ENCODE measurements around the gene SNX8. TPM values are rescaled to one million over a fixed set of nuclear protein-coding genes. Genes with fewer than 3 reads are reported as not detected.
"Not testable (repeated sequence)": the region's sequence is repeated elsewhere in the genome, so short reads cannot be mapped to it uniquely, and the experiment has no call there.

The SNX8 gene
- polyA plus RNA-seq, 1 experiment: 40.2 TPM

GRCh38 chr7:2273866-2274265 is 40.4 kb downstream of the SNX8 start:
- CTCF ChIA-PET: no interaction called here

GRCh38 chr7:2272031-2272430 is 42.2 kb downstream of the SNX8 start:
- DNase-seq (ENCODE audit: low read depth, low spot score): no peak
- no peaks in the 10 kb centered on the region for H3K27me3 ChIP-seq (ENCODE audit: control insufficient read depth, insufficient read depth, low read length)
- no peak for TF ChIP-seq CTCF (IDR thresholded peaks at IDR 0.05; ENCODE audit: low read depth, low read length)
- no peak overlapping the region for H3K4me3 ChIP-seq (ENCODE audit: low read depth, low read length)
- no peak overlapping the region for H3K27ac ChIP-seq (ENCODE audit: low read depth, low read length)
- H3K9me3 ChIP-seq (ENCODE audit: control insufficient read depth, insufficient read depth, low read length): no peaks in the 10 kb centered on the region
- POLR2A ChIA-PET: no interaction called here
- CTCF ChIA-PET: no interaction called here

More at GRCh38 chr7:2273866-2274265, 40.4 kb downstream of the SNX8 start:
- no peaks in the 10 kb centered on the region for H3K9me3 ChIP-seq (ENCODE audit: control insufficient read depth, insufficient read depth, low read length)
- TF ChIP-seq CTCF (IDR thresholded peaks at IDR 0.05; ENCODE audit: low read depth, low read length): no peak
- no peak overlapping the region for H3K4me3 ChIP-seq (ENCODE audit: low read depth, low read length)
- DNase-seq (ENCODE audit: low read depth, low spot score): no peak
- no peaks in the 10 kb centered on the region for H3K27me3 ChIP-seq (ENCODE audit: control insufficient read depth, insufficient read depth, low read length)
- no peak overlapping the region for H3K27ac ChIP-seq (ENCODE audit: low read depth, low read length)
- POLR2A ChIA-PET: no interaction called here

DNA sequence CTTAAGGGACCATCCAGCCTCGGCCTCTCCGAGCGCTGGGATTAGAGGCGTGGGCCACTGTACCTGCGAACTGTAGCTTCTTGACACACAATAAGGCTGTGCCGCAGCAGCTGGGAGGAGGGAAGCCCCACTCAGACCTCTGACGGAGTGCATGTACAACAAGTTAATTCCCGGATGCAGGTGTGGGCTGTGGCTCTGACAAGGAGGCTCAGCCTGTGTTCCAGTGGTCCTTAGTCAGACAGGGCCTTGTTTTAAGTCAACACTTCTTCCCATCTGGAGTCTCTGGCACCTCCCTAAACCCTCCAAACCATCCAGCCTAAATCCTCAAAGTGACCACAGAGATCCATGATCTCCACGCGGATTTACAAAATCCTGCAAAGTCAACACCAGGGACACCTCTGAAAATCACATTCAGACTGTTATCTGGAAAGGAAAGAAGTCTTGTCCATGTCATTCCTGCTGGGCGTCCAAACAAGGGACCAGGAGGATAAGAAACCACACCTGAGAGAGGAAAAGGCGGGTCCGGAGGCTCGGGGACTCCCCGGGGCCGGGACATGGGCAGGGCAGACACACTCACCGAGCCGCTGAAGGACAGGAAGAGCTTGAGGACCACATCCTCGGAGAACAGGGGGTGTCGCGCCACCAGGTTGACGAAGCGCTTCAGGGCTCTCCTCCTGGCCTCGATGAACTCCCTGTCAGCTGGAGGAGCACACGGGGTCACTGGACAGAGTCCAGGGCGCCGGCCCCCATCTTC is 42.8 kb downstream of the SNX8 start:
- Histone ChIP-seq H3K27ac (ENCODE audit: low read depth, low read length) (no peak overlapping the region), H3K27me3 (ENCODE audit: control insufficient read depth, insufficient read depth, low read length) (no peaks in the 10 kb centered on the region), H3K4me3 (ENCODE audit: low read depth, low read length) (no peak overlapping the region), H3K9me3 (ENCODE audit: control insufficient read depth, insufficient read depth, low read length) (no peaks in the 10 kb centered on the region)
- DNase-seq (ENCODE audit: low read depth, low spot score): no peak
- CTCF ChIA-PET: no interaction called here
- POLR2A ChIA-PET: no interaction called here
- no peak for TF ChIP-seq CTCF (IDR thresholded peaks at IDR 0.05; ENCODE audit: low read depth, low read length)

DNA sequence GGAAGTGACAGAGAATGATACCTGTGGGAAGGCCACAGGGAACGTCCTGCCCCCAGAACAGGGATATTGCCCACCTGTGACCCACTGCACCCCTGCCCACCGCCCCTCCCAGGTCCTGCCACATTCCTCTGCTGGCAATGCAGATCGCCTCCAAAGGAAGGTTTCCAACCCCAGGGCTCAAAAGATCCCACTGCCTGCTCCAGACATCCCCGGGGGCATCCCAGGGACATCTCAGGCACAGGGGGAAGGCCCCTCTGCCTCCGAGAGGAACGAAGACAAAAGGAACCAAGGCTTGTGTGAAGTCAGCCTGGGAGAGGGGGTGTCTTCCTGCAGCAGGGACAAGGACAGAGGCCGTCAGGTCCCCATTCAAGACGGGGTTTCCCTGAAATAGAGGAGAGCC is 43.7 kb downstream of the SNX8 start:
- no peaks in the 10 kb centered on the region for H3K9me3 ChIP-seq (ENCODE audit: control insufficient read depth, insufficient read depth, low read length)
- no peak for TF ChIP-seq CTCF (IDR thresholded peaks at IDR 0.05; ENCODE audit: low read depth, low read length)
- no peak for DNase-seq (ENCODE audit: low read depth, low spot score)
- no peaks in the 10 kb centered on the region for H3K27me3 ChIP-seq (ENCODE audit: control insufficient read depth, insufficient read depth, low read length)
- no peak overlapping the region for H3K4me3 ChIP-seq (ENCODE audit: low read depth, low read length)
- H3K27ac ChIP-seq (ENCODE audit: low read depth, low read length): no peak overlapping the region
- CTCF ChIA-PET: interaction anchor here (0.5 kb wide), 1 partner anchor 76 kb away, joined by 4 read pairs; no protein-coding TSS in a partner anchor
- POLR2A ChIA-PET: interaction anchor here (0.7 kb wide), 1 partner anchor 22 kb away, joined by 4 read pairs; no protein-coding TSS in a partner anchor

GRCh38 chr7:2269991-2270460 is 44.2 kb downstream of the SNX8 start:
- ChIA-PET CTCF (interaction anchor here (0.5 kb wide), 1 partner anchor 76 kb away, joined by 4 read pairs; no protein-coding TSS in a partner anchor), POLR2A (interaction anchor here (0.6 to 0.7 kb wide), 2 partner anchors 21 to 490 kb away, joined by 4 to 10 read pairs; no protein-coding TSS in a partner anchor)
- H3K4me3 ChIP-seq (ENCODE audit: low read depth, low read length): no peak overlapping the region
- no peaks in the 10 kb centered on the region for H3K27me3 ChIP-seq (ENCODE audit: control insufficient read depth, insufficient read depth, low read length)
- peak overlapping the region; percentile 39 for H3K27ac ChIP-seq (ENCODE audit: low read depth, low read length)
- no peak for DNase-seq (ENCODE audit: low read depth, low spot score)
- H3K9me3 ChIP-seq (ENCODE audit: control insufficient read depth, insufficient read depth, low read length): no peaks in the 10 kb centered on the region
- TF ChIP-seq CTCF (IDR thresholded peaks at IDR 0.05; ENCODE audit: low read depth, low read length): no peak

GRCh38 chr7:2269089-2269990 is 44.9 kb downstream of the SNX8 start:
- H3K27ac ChIP-seq (ENCODE audit: low read depth, low read length): peak overlapping the region; percentile 39
- not testable (repeated sequence) for H3K27me3 ChIP-seq (ENCODE audit: control insufficient read depth, insufficient read depth, low read length); DNase-seq (ENCODE audit: low read depth, low spot score); H3K4me3 ChIP-seq (ENCODE audit: low read depth, low read length); H3K9me3 ChIP-seq (ENCODE audit: control insufficient read depth, insufficient read depth, low read length)
- ChIA-PET CTCF (interaction anchor here (0.6 kb wide), 1 partner anchor 79 kb away, joined by 6 read pairs; no protein-coding TSS in a partner anchor), POLR2A (interaction anchor here (0.6 kb wide), 1 partner anchor 489 kb away, joined by 10 read pairs; no protein-coding TSS in a partner anchor)
